ENCODE results near the gene RTBDN. TPM values are rescaled to one million over a fixed set of nuclear protein-coding genes. Genes with fewer than 3 reads are reported as not detected.
A peak's percentile ranks its signal among the peaks of the same experiment; 100 is the strongest.

RTBDN gene
- total and polyA plus RNA-seq, 2 of the 8 experiments (the other 6 are each of a cell fraction or from before 2014, with no cell fraction given) = 4.0 to 4.8 TPM

- no peak overlapping the region; the same call in 1 of the 2 replicates for H2AFZ ChIP-seq (ENCODE audit: low read length)
- TF ChIP-seq MAX (IDR thresholded peaks at IDR 0.05) (no peak), RAD21 (IDR thresholded peaks at IDR 0.05 in 1 of 2, conservative IDR thresholded peaks at IDR 0.05 in 1 of 2; ENCODE audit: low read depth in 2 of 2, low read length in 2 of 2) (peak in 1 of 2 experiments; percentile 4; a peak in 1 of 4 replicates), SIN3A (conservative IDR thresholded peaks at IDR 0.05 in 1 of 2, IDR thresholded peaks at IDR 0.05 in 1 of 2; ENCODE audit: low read depth in 1 of 2, low read length in 2 of 2) (0 out of 4 replicates have a peak, but pooled peaks of 1 of the 2 experiments have one; percentile 27), SP1 (IDR thresholded peaks at IDR 0.05; ENCODE audit: low read depth, low read length) (0 out of 2 replicates have a peak, but pooled peaks have one; percentile 39), SP2 (IDR thresholded peaks at IDR 0.05; ENCODE audit: low read length) (no peak), KDM1A (IDR thresholded peaks at IDR 0.05; ENCODE audit: borderline replicate concordance, low read length) (no peak), TAF7 (optimal IDR thresholded peaks at IDR 0.05; ENCODE audit: borderline replicate concordance, low read depth, low read length) (no peak), PHF8 (conservative IDR thresholded peaks at IDR 0.05; ENCODE audit: low read depth, low read length) (0 out of 2 replicates have a peak, but pooled peaks have one; percentile 37)
Measured at GRCh38 chr19:12867120-12868099, 33.0 kb upstream of the RTBDN start.

More at GRCh38 chr19:12867120-12868099, 33.0 kb upstream of the RTBDN start:
- no peaks in the 10 kb centered on the region for H3K27me3 ChIP-seq (replicated peaks in 1 of 4; ENCODE audit: control insufficient read depth in 3 of 4, extremely low read depth in 1 of 4, insufficient read depth in 3 of 4, low read length in 3 of 4)
- no peaks in the 10 kb centered on the region for H3K79me1 ChIP-seq (ENCODE audit: low read depth, low read length)
- peak overlapping the region; percentile 52 for H3K56ac ChIP-seq (replicated peaks; ENCODE audit: insufficient read length, low read depth, low read length)
- peak overlapping the region; percentile 66 for H3K4ac ChIP-seq (replicated peaks; ENCODE audit: insufficient read length, low read depth, low read length)
- H3K18ac ChIP-seq (ENCODE audit: extremely low read depth, low read length) = peak overlapping the region; percentile 84; the same call in 1 of the 2 replicates
- peak overlapping the region; percentile 89 for H2BK120ac ChIP-seq (replicated peaks; ENCODE audit: low read depth, low read length)
- no peak overlapping the region for H2BK12ac ChIP-seq (ENCODE audit: low read depth, low read length)
- H3K23ac ChIP-seq (ENCODE audit: insufficient read length) = no peak overlapping the region
- peak overlapping the region; percentile 73; the same call in 1 of the 2 replicates for H2BK5ac ChIP-seq (ENCODE audit: low read depth, low read length)
- DNase-seq (ENCODE audit: low read depth in 1 of 2, low spot score in 2 of 2) (peak; percentile 79 to 96), FAIRE-seq (peak; percentile 57)
- peak overlapping the region; percentile 77 for H4K5ac ChIP-seq (ENCODE audit: insufficient read length, low read depth, low read length)
- H3K4me1 ChIP-seq (replicated peaks in 1 of 4; ENCODE audit: control insufficient read depth in 3 of 4, insufficient read depth in 4 of 4, low read length in 3 of 4) = peaks cover 3 to 17% (median 14%) of the 10 kb centered on the region in 4 experiments
- peak overlapping the region; percentile 87 for H4K8ac ChIP-seq (ENCODE audit: extremely low read depth, insufficient read depth, low read length)
- H3K23me2 ChIP-seq (ENCODE audit: low read depth, low read length) = peaks cover 8% of the 10 kb centered on the region; the same call in 1 of the 2 replicates
- H3K4me2 ChIP-seq (ENCODE audit: insufficient read depth in 1 of 2, low read depth in 2 of 2, low read length in 2 of 2) = peak overlapping the region; percentile 65 to 74
- 0 out of 2 replicates have a peak overlapping the region, but pooled peaks have one; percentile 92 for H2BK15ac ChIP-seq (ENCODE audit: low read length)
- no peak overlapping the region for H3K27ac ChIP-seq (ENCODE audit: low read depth, low read length)
- no peaks in the 10 kb centered on the region for H3K79me2 ChIP-seq (ENCODE audit: control insufficient read depth in 1 of 2, insufficient read depth in 2 of 2, low read length in 2 of 2)
- ChIA-PET POLR2A (ENCODE audit: partially characterized antibody) (interaction anchor here (1.2 to 1.8 kb wide), 4 partner anchors 23 to 70 kb away, joined by 3 to 7 read pairs (median 3); partner anchors contain the start of gene GCDH), CTCF (ENCODE audit: partially characterized antibody) (interaction anchor here (0.6 to 1.1 kb wide), 3 partner anchors 9 to 195 kb away, joined by 3 read pairs; no protein-coding TSS in a partner anchor)
- H3K4me3 ChIP-seq (ENCODE audit: extremely low read depth in 1 of 4, insufficient read depth in 2 of 4, low read depth in 3 of 4, low read length in 4 of 4) = peak overlapping the region; percentile 34 to 65 (median 46)
- peak overlapping the region; percentile 9 to 50 (median 36); a peak in 5 of 7 replicates for H3K9ac ChIP-seq (replicated peaks in 1 of 4; ENCODE audit: extremely low read depth in 1 of 4, low read depth in 3 of 4, low read length in 3 of 4)
- no peak overlapping the region for H3K14ac ChIP-seq (ENCODE audit: insufficient read length)
- H2AK5ac ChIP-seq (ENCODE audit: low read depth, low read length) = 0 out of 2 replicates have a peak overlapping the region, but pooled peaks have one; percentile 45
- WGBS, 2 experiments (ENCODE audit: extremely low coverage in 1 of 2, insufficient coverage in 1 of 2, insufficient read length in 1 of 2, insufficient replicate concordance in 2 of 2, low coverage in 1 of 2, low lambda C conversion rate in 2 of 2, missing lambda C conversion rate in 1 of 2) = 14% methylated on average over 44 of the region's 51 CpGs; no CpG with 5 or more reads in 1 of the 2 experiments
- H2BK20ac ChIP-seq (ENCODE audit: low read length) = no peak overlapping the region
- no peaks in the 10 kb centered on the region for H3K9me3 ChIP-seq (ENCODE audit: insufficient read depth in 2 of 2, low read depth in 1 of 2, low read length in 1 of 2)
- peak overlapping the region; percentile 51 for H4K91ac ChIP-seq (replicated peaks; ENCODE audit: insufficient read length, low read length)
- peaks cover 0 to 7% (median 2%) of the 10 kb centered on the region in 4 experiments; a peak in 3 of 8 replicates for H3K36me3 ChIP-seq (ENCODE audit: control insufficient read depth in 2 of 4, insufficient read depth in 4 of 4, low read length in 3 of 4)
- H4K20me1 ChIP-seq (replicated peaks in 1 of 2; ENCODE audit: control insufficient read depth in 1 of 2, insufficient read depth in 2 of 2, low read length in 2 of 2) = no peaks in the 10 kb centered on the region

Measured in H1 (cell line).